SK-N-SH (cell line): ENCODE measurements around the gene SPTLC2. TPM values are rescaled to one million over a fixed set of nuclear protein-coding genes. Genes with fewer than 3 reads are reported as not detected.

Source experiments
- CTCF ChIA-PET: fragments of 300-600, 350-600 bp; formaldehyde crosslinking; extraction: SDS; loops from one replicate; lab custom pipeline; 2021; lab: Yijun Ruan, JAX
- POLR2A ChIA-PET: fragments of 350-600 bp; sonication (Branson Sonifier 250); formaldehyde crosslinking; extraction: SDS; loops from one replicate; lab custom pipeline; 2020; ENCODE audit warnings: antibody characterized with exemption, inconsistent platforms; lab: Yijun Ruan, JAX
- DNase-seq: peaks from one replicate; pipeline ENCODE4 v3.0.0; 2012
- H2AFZ ChIP-seq: fragments of 200-600 bp; sonication (generic); 2 replicates; pipeline ENCODE4 v1.8.1; 2016; ENCODE audit warnings: antibody characterized with exemption, mild to moderate bottlenecking, low read depth
- H3F3A ChIP-seq: fragments of 200-600 bp; sonication (generic); replicated peaks from 2 replicates; pipeline ENCODE3; 2016; ENCODE audit warnings: antibody characterized with exemption, mild to moderate bottlenecking; ENCODE audit not compliant: insufficient read depth
- H3K27ac ChIP-seq, 2 experiments: fragments of 200-500 bp in 1 of 2; fragments of 200-600 bp in 1 of 2; sonication (Bioruptor generic) in 1 of 2; sonication (generic), shearing (Covaris generic) in 1 of 2; 2 replicates each; pipeline versions ENCODE4 v1.5.1 to v1.6.1; 2014 to 2016; ENCODE audit warnings: low read depth in 2 of 2, inconsistent platforms in 1 of 2, low read length in 1 of 2, mild to moderate bottlenecking in 1 of 2, mixed read lengths in 1 of 2
- H3K27me3 ChIP-seq: fragments of 200-600 bp; sonication (generic), shearing (Covaris generic); 2 replicates; pipeline ENCODE4 v1.6.1; 2016; ENCODE audit warnings: mixed run types; ENCODE audit not compliant: insufficient read depth
- H3K36me3 ChIP-seq, 2 experiments: fragments of 200-500 bp in 1 of 2; fragments of 200-600 bp in 1 of 2; sonication (Bioruptor generic) in 1 of 2; sonication (generic) in 1 of 2; replicated peaks in 1 of 2; 2 replicates each; pipeline versions ENCODE3 to v1.5.1; 2014 to 2016; ENCODE audit warnings: low read length in 1 of 2, mild to moderate bottlenecking in 1 of 2; ENCODE audit not compliant: insufficient read depth in 2 of 2, control insufficient read depth in 1 of 2
- H3K4me1 ChIP-seq, 2 experiments: fragments of 200-500 bp in 1 of 2; fragments of 200-600 bp in 1 of 2; sonication (Bioruptor generic) in 1 of 2; sonication (generic), shearing (Covaris generic) in 1 of 2; 2 replicates each; pipeline versions ENCODE4 v1.5.1 to v1.6.1; 2014 to 2016; ENCODE audit warnings: low read depth in 1 of 2, low read length in 1 of 2, mixed run types in 1 of 2; ENCODE audit not compliant: insufficient read depth in 2 of 2, control insufficient read depth in 1 of 2
- H3K4me2 ChIP-seq: fragments of 200-600 bp; sonication (generic), shearing (Covaris generic); 2 replicates; pipeline ENCODE4 v1.6.1; 2017; ENCODE audit warnings: mixed run types
- H3K4me3 ChIP-seq, 2 experiments: fragments of 200-500 bp in 1 of 2; fragments of 200-600 bp in 1 of 2; sonication (Bioruptor generic) in 1 of 2; sonication (generic), shearing (Covaris generic) in 1 of 2; 2 replicates each; pipeline versions ENCODE4 v1.5.1 to v1.8.1; 2014 to 2016; ENCODE audit warnings: low read depth in 2 of 2, inconsistent platforms in 1 of 2, low read length in 1 of 2, mild to moderate bottlenecking in 1 of 2, mixed read lengths in 1 of 2, moderate library complexity in 1 of 2
- H3K79me2 ChIP-seq: fragments of 200-600 bp; sonication (generic); 2 replicates; pipeline ENCODE4 v1.8.1; 2017; ENCODE audit warnings: mild to moderate bottlenecking; ENCODE audit not compliant: insufficient read depth
- H3K9ac ChIP-seq: fragments of 200-600 bp; sonication (generic); 2 replicates; pipeline ENCODE4 v1.6.1; 2017; ENCODE audit warnings: mixed run types
- H3K9me2 ChIP-seq: fragments of 200-600 bp; sonication (generic); 2 replicates; pipeline ENCODE4 v1.6.1; 2017; ENCODE audit warnings: mixed run types
- H3K9me3 ChIP-seq: fragments of 200-600 bp; sonication (generic); 2 replicates; pipeline ENCODE4 v1.6.1; 2017; ENCODE audit warnings: mixed run types, mild to moderate bottlenecking, moderate library complexity
- H4K20me1 ChIP-seq: fragments of 200-600 bp; sonication (generic); 2 replicates; pipeline ENCODE4 v1.6.1; 2017; ENCODE audit warnings: mild to moderate bottlenecking, mixed run types; ENCODE audit not compliant: insufficient read depth
- CHD2 ChIP-seq: fragments of 150-350 bp; IDR thresholded peaks from 2 replicates; pipeline ENCODE4 v1.6.1; 2018; ENCODE audit warnings: low read length; ENCODE audit not compliant: partially characterized antibody
- ELF1 ChIP-seq: IDR thresholded peaks from 2 replicates; pipeline ENCODE4 v1.4.0; 2012
- EP300 ChIP-seq, 2 experiments: IDR thresholded peaks; 2 replicates each; pipeline versions ENCODE4 v1.4.0 to v1.6.1; 2012; ENCODE audit warnings: borderline replicate concordance in 1 of 2, low read depth in 1 of 2, low read length in 1 of 2
- EZH2phosphoT487 ChIP-seq: fragments of 200-600 bp; sonication (generic); IDR thresholded peaks from 2 replicates; pipeline ENCODE4 v1.6.1; 2017; ENCODE audit warnings: low read depth, mixed run types, mild to moderate bottlenecking, antibody characterized with exemption, moderate library complexity, borderline replicate concordance
- FOXM1 ChIP-seq: IDR thresholded peaks from 2 replicates; pipeline ENCODE4 v1.4.0; 2012; ENCODE audit warnings: low read depth, mild to moderate bottlenecking
- GABPA ChIP-seq: IDR thresholded peaks from 2 replicates; pipeline ENCODE4 v1.4.0; 2012; ENCODE audit warnings: low read depth, mild to moderate bottlenecking
- MEF2A ChIP-seq: IDR thresholded peaks from 2 replicates; pipeline ENCODE4 v1.4.0; 2012; ENCODE audit warnings: low read depth, borderline replicate concordance
- MXI1 ChIP-seq: IDR thresholded peaks from 2 replicates; pipeline ENCODE4 v1.6.1; 2012; ENCODE audit warnings: mild to moderate bottlenecking, low read depth, low read length, improper control_type of control experiment
- NFIC ChIP-seq: IDR thresholded peaks from 2 replicates; pipeline ENCODE4 v1.4.0; 2012; ENCODE audit warnings: borderline replicate concordance
- NRF1 ChIP-seq: IDR thresholded peaks from 2 replicates; pipeline ENCODE4 v1.6.1; 2012; ENCODE audit warnings: low read depth, mild to moderate bottlenecking, low read length
- POLR2AphosphoS5 ChIP-seq: IDR thresholded peaks from 2 replicates; pipeline ENCODE4 v1.6.1; 2012; ENCODE audit warnings: low read depth, low read length
- RAD21 ChIP-seq: IDR thresholded peaks from 2 replicates; pipeline ENCODE4 v1.6.1; 2012; ENCODE audit warnings: mild to moderate bottlenecking, low read length
- RCOR1 ChIP-seq: fragments of 150-350 bp; IDR thresholded peaks from 2 replicates; pipeline ENCODE4 v1.6.1; 2017; ENCODE audit warnings: antibody characterized with exemption, low read length
- RFX5 ChIP-seq: IDR thresholded peaks from 2 replicates; pipeline ENCODE4 v1.6.1; 2012; ENCODE audit warnings: mild to moderate bottlenecking, improper control_type of control experiment, low read length
- RXRA ChIP-seq: IDR thresholded peaks from 2 replicates; pipeline ENCODE4 v1.4.0; 2012; ENCODE audit warnings: low read depth, mild to moderate bottlenecking, borderline replicate concordance
- SIN3A ChIP-seq: IDR thresholded peaks from 2 replicates; pipeline ENCODE4 v1.6.1; 2012; ENCODE audit warnings: low read depth, mild to moderate bottlenecking, low read length, moderate library complexity, borderline replicate concordance
- SMC3 ChIP-seq: IDR thresholded peaks from 2 replicates; pipeline ENCODE4 v1.6.1; 2012; ENCODE audit warnings: low read depth, low read length, improper control_type of control experiment
- TCF12 ChIP-seq: IDR thresholded peaks from 2 replicates; pipeline ENCODE4 v1.4.0; 2012
- TEAD4 ChIP-seq: IDR thresholded peaks from 2 replicates; pipeline ENCODE4 v1.4.0; 2012; ENCODE audit warnings: mild to moderate bottlenecking, borderline replicate concordance; ENCODE audit not compliant: insufficient read depth
- WGBS: methylation state at CpG from one replicate; pipeline ENCODE4 v1.1.6; 2017; ENCODE audit warnings: low lambda C conversion rate; 5-methylcytosine and 5-hydroxymethylcytosine counted together
- polyA plus RNA-seq, 3 experiments: library from polyadenylated mRNA; depleted of rRNA; stranded (reverse); fragments of >200 nt; gene quantifications; 2 replicates each; pipeline ENCODE4 v1.2.3, GENCODE V29; 2012
- TF ChIP-seq, protein P1 (sequence below): IDR thresholded peaks from 2 replicates; pipeline ENCODE4; 2012
- TF ChIP-seq, protein P2 (sequence below): IDR thresholded peaks from 2 replicates; pipeline ENCODE4 v1.6.1; 2012; ENCODE audit warnings: mild to moderate bottlenecking, low read depth, low read length, moderate library complexity
- TF ChIP-seq, protein P3 (sequence below): fragments of 150-350 bp; IDR thresholded peaks from 2 replicates; pipeline ENCODE4 v1.6.1; 2017; ENCODE audit warnings: antibody characterized with exemption, low read length, low read depth, borderline replicate concordance
- TF ChIP-seq, protein P4 (sequence below): IDR thresholded peaks from 2 replicates; pipeline ENCODE4 v1.4.0; 2012; ENCODE audit warnings: low read depth, borderline replicate concordance
- TF ChIP-seq, protein P5 (sequence below): IDR thresholded peaks from 2 replicates; pipeline ENCODE4 v1.4.0; 2012; ENCODE audit warnings: low read depth, borderline replicate concordance

The SPTLC2 gene
- polyA plus RNA-seq, 1 of the 3 experiments (the other 2 are of a cell fraction), result 10.2 TPM

DNA sequence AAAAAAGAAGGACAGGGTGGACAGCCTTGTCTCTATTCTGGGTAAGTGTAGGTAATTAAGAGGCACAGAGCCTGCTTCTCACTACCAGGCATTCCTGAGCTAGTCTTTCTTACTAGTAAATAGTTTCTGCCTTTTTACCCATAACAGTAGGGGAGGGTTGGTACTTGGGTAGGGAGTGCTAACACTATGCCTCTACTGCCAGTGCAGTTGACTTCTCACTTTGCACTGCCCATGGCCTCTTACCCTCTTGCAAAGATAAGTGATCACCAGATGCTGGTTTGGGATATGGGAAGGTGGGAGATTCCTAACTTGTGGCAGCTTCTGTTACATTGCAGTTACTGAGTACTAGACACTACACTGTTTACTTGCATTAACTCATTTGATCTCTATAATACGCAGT lies 146.9 kb downstream of the SPTLC2 start:
- POLR2A ChIA-PET, result no interaction called here
- WGBS, result 100% methylated on average over 1 of the region's 1 CpG
- CTCF ChIA-PET, result interaction anchor here (3.5 kb wide), 1 partner anchor 10 kb away, joined by 15 read pairs; no protein-coding TSS in a partner anchor

DNA sequence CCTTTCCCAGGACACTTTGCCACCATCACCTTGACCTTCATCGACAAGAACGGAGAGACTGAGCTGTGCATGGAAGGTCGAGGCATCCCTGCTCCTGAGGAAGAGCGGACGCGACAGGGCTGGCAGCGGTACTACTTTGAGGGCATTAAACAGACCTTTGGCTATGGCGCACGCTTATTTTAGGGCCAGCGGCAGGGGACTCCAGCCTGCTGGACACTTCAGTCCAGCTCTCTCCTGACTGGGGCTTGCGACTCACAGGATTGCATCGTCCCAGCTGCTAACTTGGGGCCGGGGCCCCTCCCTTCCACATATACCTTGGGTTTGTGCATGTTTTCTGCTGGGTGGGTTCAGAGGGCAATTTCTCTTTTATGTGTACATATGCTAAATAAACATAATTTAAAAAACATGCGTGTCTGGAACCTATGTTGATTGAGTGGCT lies 147.4 kb downstream of the SPTLC2 start:
- WGBS, result 91% methylated on average over 14 of the region's 14 CpGs
- Histone ChIP-seq H3K9me3 (no peaks in the 10 kb centered on the region), H3F3A (peaks cover 6% of the 10 kb centered on the region), H4K20me1 (no peaks in the 10 kb centered on the region), H3K27ac (no peak overlapping the region), H3K4me1 (no peaks in the 10 kb centered on the region), H3K4me3 (no peak overlapping the region), H3K79me2 (no peaks in the 10 kb centered on the region), H2AFZ (no peak overlapping the region), H3K9me2 (no peaks in the 10 kb centered on the region), H3K36me3 (peaks cover 42 to 47% of the 10 kb centered on the region in 2 experiments), H3K27me3 (no peaks in the 10 kb centered on the region), H3K9ac (no peak overlapping the region), H3K4me2 (no peak overlapping the region)
- ChIA-PET POLR2A (no interaction called here), CTCF (interaction anchor here (3.5 kb wide), 1 partner anchor 10 kb away, joined by 15 read pairs; no protein-coding TSS in a partner anchor)
- no peak for DNase-seq
- TF ChIP-seq CHD2 (no peak), RFX5 (no peak), NFIC (no peak), SIN3A (no peak), NRF1 (no peak), GABPA (no peak)
- TF ChIP-seq, protein P1, sequence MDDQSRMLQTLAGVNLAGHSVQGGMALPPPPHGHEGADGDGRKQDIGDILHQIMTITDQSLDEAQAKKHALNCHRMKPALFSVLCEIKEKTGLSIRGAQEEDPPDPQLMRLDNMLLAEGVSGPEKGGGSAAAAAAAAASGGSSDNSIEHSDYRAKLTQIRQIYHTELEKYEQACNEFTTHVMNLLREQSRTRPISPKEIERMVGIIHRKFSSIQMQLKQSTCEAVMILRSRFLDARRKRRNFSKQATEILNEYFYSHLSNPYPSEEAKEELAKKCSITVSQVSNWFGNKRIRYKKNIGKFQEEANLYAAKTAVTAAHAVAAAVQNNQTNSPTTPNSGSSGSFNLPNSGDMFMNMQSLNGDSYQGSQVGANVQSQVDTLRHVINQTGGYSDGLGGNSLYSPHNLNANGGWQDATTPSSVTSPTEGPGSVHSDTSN, result no peak
- TF ChIP-seq, protein P2, sequence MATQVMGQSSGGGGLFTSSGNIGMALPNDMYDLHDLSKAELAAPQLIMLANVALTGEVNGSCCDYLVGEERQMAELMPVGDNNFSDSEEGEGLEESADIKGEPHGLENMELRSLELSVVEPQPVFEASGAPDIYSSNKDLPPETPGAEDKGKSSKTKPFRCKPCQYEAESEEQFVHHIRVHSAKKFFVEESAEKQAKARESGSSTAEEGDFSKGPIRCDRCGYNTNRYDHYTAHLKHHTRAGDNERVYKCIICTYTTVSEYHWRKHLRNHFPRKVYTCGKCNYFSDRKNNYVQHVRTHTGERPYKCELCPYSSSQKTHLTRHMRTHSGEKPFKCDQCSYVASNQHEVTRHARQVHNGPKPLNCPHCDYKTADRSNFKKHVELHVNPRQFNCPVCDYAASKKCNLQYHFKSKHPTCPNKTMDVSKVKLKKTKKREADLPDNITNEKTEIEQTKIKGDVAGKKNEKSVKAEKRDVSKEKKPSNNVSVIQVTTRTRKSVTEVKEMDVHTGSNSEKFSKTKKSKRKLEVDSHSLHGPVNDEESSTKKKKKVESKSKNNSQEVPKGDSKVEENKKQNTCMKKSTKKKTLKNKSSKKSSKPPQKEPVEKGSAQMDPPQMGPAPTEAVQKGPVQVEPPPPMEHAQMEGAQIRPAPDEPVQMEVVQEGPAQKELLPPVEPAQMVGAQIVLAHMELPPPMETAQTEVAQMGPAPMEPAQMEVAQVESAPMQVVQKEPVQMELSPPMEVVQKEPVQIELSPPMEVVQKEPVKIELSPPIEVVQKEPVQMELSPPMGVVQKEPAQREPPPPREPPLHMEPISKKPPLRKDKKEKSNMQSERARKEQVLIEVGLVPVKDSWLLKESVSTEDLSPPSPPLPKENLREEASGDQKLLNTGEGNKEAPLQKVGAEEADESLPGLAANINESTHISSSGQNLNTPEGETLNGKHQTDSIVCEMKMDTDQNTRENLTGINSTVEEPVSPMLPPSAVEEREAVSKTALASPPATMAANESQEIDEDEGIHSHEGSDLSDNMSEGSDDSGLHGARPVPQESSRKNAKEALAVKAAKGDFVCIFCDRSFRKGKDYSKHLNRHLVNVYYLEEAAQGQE, result no peak

More for the DNA sequence above, 146.9 kb downstream of the SPTLC2 start:
- Histone ChIP-seq H3K9me3 (no peaks in the 10 kb centered on the region), H3K79me2 (no peaks in the 10 kb centered on the region), H4K20me1 (no peaks in the 10 kb centered on the region), H3F3A (peaks cover 6% of the 10 kb centered on the region), H3K4me3 (no peak overlapping the region), H3K27ac (no peak overlapping the region), H2AFZ (no peak overlapping the region), H3K9me2 (no peaks in the 10 kb centered on the region), H3K27me3 (no peaks in the 10 kb centered on the region), H3K4me1 (no peaks in the 10 kb centered on the region), H3K9ac (no peak overlapping the region), H3K36me3 (peaks cover 40 to 44% of the 10 kb centered on the region in 2 experiments), H3K4me2 (no peak overlapping the region)
- no peak for DNase-seq
- TF ChIP-seq TEAD4 (no peak), CHD2 (no peak), RAD21 (no peak), RCOR1 (no peak), FOXM1 (no peak), SMC3 (no peak), EP300 (IDR thresholded peaks at IDR 0.05; ENCODE audit: borderline replicate concordance in 1 of 2, low read depth in 1 of 2, low read length in 1 of 2) (no peak), POLR2AphosphoS5 (no peak), MXI1 (no peak), RXRA (no peak), MEF2A (no peak), RFX5 (no peak), SIN3A (no peak), TCF12 (no peak), EZH2phosphoT487 (no peak), NFIC (no peak), ELF1 (no peak)
- TF ChIP-seq, protein P3, sequence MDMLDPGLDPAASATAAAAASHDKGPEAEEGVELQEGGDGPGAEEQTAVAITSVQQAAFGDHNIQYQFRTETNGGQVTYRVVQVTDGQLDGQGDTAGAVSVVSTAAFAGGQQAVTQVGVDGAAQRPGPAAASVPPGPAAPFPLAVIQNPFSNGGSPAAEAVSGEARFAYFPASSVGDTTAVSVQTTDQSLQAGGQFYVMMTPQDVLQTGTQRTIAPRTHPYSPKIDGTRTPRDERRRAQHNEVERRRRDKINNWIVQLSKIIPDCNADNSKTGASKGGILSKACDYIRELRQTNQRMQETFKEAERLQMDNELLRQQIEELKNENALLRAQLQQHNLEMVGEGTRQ, result no peak
- TF ChIP-seq, protein P4, sequence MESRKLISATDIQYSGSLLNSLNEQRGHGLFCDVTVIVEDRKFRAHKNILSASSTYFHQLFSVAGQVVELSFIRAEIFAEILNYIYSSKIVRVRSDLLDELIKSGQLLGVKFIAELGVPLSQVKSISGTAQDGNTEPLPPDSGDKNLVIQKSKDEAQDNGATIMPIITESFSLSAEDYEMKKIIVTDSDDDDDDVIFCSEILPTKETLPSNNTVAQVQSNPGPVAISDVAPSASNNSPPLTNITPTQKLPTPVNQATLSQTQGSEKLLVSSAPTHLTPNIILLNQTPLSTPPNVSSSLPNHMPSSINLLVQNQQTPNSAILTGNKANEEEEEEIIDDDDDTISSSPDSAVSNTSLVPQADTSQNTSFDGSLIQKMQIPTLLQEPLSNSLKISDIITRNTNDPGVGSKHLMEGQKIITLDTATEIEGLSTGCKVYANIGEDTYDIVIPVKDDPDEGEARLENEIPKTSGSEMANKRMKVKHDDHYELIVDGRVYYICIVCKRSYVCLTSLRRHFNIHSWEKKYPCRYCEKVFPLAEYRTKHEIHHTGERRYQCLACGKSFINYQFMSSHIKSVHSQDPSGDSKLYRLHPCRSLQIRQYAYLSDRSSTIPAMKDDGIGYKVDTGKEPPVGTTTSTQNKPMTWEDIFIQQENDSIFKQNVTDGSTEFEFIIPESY, result no peak
- TF ChIP-seq, protein P5, sequence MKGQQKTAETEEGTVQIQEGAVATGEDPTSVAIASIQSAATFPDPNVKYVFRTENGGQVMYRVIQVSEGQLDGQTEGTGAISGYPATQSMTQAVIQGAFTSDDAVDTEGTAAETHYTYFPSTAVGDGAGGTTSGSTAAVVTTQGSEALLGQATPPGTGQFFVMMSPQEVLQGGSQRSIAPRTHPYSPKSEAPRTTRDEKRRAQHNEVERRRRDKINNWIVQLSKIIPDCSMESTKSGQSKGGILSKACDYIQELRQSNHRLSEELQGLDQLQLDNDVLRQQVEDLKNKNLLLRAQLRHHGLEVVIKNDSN, result no peak
